ENCODE measurements around the gene AKR1B1.
"Not testable (repeated sequence)": the region's sequence is repeated elsewhere in the genome, so short reads cannot be mapped to it uniquely, and the experiment has no call there.

AKR1B1 gene

DNA sequence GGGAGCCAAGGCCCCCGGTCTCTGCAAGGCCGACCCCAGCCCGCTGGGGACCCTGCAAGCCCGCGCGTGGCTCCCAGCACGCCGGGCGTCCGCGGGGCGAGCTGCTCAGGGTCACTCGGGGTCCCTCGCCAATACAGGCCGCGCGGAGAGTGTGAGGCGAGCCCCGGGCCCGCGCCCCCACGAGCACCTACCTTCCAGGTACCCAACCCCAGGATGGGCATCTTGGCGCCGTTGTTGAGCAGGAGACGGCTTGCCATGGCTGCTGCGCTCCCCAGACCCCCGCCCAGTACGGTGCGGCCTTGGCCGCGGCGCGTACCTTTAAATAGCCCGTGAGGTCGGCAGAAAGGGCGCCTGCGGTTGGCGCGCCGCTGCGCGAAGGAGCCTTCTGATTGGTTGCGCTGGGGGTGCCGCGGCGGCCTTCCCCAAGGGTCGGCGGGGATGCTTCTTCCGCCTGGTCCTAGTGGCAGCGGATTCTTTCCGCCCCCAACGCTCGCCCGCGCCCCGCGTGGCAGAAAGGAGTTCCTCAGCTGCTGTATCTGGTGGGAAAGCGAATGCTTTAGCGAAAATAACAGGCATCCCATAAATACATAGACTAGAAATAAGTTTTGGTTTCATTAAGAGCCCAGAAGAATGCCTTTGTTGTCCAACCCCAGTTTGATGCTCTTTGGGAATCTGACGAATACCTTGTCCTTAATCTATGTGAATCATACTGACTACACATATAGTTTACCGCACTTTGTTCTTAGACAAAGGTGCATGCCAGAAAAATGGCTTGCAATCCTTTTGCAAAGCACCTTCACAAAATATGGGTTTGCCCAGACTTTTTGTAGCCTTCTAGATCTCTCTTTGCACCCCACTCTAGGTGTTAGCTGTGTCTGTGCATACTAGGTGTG is at the start of gene AKR1B1:
TSS of gene AKR1B1 (minus strand) at position 295 of the 893 bp plus-strand sequence. CDS start at position 257, 38 bp downstream.
- peak; percentile 84 for DNase-seq

DNA sequence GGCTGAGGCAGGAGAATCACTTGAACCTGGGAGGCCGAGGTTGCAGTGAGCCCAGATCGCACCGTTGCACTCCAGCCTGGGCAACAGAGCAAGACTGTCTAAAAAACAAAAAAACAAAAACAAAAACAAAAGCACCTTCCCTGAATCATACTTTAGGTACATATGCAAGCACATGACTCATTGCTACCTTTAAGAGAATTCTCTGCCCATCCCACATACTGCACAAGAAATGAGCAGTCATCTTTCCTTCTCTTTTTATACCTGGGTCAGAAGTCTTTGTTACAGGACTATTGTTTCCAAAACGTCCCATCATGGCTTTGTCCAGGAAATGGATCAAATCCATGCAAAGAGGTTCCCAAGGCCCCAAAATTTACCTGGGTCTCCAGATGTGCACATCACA is 47.0 kb upstream of the AKR1B1 start:
- DNase-seq, result no peak

DNA sequence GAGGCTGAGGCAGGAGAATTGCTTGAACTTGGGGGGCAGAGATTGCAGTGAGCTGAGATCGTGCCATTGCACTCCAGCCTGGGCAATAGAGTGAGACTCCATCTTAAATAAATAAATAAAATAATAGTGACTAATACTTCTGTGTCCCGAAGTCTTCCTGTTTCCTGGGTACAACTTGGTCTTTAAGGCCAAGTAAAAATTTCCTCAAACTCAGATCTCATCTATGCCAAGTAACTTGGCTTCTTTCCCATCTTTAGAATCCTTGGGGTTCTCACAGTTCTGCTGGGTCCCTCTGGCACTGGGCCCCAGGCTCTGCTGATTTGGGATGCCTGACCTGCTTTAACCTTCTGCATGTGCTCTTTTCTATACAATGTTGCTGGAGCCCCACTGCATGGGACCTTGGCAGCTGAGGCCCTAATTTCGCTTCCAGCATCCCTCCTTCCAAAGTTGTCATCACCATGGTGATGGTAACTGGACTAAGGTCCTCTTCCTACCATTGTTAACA is 45.8 kb upstream of the AKR1B1 start:
- no peak for DNase-seq

DNA sequence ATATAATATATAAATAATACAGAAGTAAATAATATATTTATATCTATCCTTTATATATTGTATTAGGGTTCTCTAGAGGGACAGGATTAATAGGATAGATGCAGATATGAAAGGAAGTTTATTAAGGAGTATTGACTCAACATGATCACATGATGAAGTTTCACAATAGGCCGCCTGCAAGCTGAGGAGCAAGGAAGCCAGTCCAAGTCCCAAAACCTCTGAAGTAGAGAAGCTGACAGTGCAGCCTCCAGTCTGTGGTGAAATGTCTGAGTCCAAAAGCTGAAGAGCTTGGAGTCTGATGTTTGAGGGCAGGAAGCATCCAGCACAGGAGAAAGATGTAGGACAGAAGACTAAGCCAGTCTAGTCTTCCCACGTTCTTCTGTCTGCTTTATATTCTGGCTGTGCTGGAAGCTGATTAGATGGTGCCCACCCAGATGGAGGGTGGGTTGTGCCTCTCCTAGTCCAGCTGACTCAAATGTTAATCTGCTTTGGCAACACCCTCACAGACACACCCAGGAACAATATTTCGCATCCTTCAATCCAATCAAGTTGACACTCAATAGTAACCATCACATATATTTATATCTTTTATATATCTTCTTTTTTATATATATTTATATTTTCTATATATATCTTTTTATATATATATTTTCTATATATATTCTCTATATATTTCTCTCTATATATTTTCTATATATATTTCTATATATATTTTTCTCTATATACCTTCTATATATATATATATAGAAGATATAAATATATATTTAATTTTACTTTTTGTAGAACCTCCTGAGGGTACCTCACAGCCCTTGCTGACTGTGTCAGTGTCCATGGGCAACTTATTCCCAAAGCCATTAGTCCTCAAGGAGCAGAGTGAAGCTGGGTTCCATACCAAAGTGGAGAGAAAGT is 43.8 kb upstream of the AKR1B1 start:
- DNase-seq, result no peak

DNA sequence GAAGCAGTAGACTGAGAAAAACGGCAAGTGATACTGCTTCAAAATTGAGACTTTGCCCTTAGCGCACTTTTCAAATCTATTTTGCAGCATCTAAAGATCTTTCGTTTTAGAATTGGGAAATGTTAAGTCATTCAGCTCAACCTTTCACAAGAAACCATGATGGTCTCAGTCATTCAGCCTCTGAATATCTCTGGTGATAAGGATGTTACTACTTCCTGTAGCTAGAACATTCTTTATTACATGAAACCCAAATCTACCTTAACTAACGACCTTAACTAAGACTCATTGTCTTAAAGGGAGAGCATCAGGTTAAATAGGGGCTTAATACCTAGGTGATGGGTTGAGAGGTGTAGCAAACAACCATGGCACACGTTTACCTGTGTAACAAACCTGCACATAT is 42.1 kb upstream of the AKR1B1 start:
- DNase-seq, result no peak

DNA sequence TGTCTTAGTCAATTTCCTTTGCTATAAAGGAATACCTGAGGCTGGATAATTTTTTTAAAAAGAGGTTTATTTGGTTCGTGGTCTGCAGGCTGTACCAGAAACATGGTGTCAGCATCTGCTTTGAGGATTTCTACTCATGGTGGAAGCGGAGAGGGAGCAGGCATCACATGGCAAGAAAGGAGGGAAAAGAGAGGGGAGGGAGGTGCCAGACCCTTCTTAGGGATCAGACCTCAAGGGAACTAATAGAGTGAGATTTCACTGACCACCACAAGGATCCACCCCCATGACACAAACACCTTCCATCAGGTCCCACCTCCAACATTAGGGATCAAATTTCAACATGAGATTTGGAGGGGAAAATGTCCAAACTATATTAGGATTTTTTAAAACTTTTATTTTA is 41.5 kb upstream of the AKR1B1 start:
- DNase-seq, result no peak

DNA sequence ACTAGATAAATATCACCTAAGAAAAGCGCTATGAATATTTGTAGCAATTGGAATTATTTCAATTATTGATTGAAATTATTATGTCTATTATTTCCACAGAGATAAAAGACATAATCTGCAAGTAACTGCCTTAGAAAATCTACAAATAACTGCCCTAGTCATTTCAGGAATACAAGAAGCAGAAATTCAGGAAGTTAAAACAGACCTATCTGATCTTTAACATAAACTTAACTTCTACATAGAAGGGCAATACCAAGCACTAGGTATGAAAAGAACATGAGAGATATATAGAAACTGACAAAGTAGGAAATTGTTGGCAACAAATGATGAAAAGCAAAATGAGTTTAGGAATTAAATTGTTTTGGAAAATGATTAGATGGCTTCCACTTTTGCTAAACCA is 36.6 kb upstream of the AKR1B1 start:
- DNase-seq, result no peak

DNA sequence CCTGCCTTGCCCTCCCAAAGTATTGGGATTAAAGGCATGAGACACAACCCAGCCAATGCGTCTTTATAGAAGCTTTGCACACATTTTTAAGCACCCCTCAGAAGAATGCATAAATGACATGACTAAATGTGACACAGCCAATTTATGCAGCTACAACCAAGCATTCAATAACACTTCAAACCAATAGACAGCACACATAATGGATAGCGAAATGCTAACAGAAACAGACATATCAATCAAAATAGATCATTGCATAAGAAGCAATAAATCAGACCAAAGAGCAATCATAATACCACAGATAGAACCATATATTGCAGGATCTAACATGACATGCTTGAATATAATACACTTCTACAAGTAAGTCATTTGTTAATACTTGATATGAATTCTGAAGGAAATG is 34.2 kb upstream of the AKR1B1 start:
- no peak for DNase-seq

DNA sequence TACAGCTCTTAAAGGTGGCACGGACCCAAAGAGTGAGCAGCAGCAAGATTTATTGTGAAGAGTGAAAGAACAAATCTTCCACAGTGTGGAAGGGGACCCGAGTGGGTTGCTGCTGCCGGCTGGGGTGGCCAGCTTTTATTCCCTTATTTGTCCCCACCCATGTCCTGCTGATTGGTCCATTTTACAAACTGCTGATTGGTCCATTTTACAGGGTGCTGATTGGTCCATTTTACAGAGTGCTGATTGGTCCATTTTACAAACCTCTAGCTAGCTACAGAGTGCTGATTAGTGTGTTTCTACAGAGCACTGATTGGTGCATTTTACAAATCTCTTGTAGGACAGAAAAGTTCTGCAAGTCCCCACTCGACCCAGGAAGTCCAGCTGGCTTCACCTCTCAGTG is 28.8 kb upstream of the AKR1B1 start:
- DNase-seq, result not testable (repeated sequence)

DNA sequence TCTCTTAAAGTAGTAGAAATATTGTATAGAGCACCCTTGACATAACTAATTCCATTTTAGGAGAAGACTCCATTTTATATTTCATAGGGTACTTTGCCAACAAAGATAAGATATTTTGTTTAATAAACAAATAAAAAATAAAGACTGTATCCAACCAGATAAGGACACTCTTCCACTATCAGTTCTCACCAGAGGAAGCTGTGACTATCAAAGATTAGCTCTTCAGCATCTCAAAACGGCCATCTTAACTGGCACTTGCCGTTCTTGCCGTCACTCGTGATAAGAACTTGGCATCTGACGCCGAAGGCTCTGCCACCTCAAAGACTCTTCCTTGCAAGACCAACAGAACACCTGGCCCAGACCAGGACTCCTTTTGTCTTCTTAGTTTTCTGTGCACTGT is 26.3 kb upstream of the AKR1B1 start:
- DNase-seq, result no peak

DNA sequence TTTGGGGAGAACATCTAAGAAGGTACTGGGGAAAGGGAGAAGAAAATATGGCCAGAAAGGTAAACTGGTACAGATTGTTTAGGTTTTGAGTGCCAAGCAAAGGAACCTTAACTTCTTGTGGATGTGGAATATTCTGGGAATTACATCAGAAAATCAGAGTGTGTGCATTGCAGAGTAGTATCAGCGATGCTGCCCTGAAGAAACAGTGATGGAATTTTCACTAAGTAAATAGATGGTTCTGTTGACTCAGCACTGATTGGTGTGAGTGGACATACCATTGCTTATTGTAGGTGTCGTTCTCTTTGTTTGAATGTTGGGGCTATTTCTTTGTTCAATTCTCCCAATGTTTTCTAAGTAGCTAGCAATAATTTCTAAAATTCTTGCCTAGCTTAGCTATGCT is 24.4 kb upstream of the AKR1B1 start:
- DNase-seq, result no peak

DNA sequence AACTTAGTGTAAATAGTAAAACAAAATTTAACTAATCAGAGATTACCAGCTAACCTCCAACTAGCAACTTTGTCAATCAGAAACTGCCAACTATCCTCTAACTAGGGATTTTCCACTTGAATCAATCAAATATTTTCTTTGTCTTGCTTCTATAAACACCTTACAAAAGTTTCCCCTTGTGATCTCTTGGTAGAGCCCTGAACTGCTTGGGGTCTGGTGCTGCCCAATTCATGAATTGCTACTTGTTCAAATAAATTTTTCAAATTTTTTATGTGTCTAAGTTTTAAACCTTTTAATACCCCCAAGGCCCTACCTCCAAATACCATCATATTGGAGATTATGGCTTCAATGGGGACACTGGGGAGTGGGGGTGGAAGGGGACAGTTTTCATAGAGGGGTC is 24.0 kb upstream of the AKR1B1 start:
- no peak for DNase-seq

DNA sequence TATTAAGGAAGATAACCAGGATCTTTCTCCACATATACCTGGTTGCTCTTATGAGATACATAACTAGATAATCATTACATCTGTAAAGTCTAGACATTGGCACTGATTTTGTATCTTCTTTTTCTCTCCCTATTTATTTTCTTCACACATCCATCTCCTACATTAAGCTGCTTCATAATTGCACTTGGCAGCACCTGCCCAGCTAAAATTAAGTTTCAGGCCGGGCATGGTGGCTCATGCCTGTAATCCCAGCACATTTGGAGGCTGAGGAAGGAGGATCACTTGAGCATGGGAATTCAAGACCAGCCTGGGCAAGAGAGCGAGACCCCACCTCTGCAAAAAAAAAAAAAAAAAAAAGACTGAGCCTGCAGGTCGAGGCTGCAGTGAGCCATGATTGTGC is 22.3 kb upstream of the AKR1B1 start:
- DNase-seq, result no peak

DNA sequence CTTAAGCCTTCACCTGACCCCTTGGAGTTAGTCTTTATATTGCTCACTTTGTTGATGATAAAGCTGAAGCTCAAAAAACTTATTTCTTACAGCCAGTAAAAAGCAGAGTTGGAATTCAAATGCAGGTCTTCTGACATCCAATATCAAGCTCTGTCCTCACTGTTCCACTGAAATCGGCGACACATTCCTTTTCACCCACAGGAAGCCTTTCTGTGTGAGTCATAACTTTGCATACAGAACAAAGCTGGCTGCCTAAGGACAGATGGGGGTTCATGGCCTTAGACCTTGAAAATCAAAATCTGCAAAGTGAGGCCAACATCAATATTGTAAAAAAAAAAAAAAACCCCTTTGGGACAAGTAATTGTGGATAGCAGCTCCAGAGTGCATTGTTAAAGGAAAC is 21.8 kb upstream of the AKR1B1 start:
- no peak for DNase-seq

DNA sequence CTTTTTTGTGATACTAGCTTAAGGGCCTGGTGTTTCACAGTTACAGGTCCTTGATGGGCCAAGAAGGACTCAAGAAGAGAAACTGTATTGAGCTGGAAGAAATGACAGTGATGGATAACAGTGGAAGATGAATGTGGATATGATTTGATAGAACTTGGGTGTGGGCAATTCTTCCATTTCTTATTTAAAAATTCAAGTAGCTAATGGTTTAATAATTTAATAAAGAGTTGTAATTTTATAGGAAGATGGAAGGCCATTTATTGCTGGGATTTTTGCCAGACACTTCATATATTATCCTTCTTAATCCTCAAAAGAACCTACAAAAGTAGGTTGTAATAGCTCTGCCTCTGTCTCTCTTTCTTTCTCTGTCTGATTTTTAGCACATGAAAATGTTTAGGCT is 21.3 kb upstream of the AKR1B1 start:
- DNase-seq, result no peak

DNA sequence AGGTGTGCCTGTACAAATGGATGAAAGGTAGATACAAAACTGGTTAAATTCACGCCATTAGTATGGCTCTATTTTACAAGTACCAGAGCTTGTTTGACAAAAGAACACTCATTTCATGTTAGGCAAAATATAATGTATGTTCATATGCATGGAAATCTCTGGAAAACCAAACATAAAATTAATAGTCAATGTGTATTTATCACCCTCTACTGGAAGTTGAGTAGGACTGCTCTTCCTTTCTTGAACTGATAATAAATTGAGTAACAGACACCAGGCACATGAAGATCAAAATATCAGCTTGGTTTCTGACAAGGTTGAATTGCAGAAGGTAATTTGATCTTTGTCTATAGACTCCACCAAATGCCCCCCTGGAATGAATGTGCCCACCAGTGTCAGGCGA is 19.8 kb upstream of the AKR1B1 start:
- DNase-seq, result no peak

DNA sequence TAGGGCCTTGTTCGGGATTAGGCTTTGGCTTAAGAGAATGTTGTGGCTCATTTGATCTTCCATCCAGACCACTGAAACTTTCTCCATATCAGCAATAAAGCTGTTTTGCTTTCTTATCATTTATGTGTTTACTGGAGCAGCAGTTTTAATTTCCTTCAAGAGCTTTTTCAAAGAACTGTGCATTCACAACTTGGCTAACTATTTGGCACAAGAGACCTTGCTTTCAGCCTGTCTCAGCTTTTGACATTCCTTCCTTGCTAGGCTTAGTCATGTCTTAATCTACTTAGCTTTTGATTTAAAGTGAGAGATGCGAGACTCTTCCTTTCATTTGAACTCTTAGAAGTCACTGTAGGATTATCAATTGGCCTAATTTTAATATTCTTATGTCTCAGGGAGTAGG is 19.1 kb upstream of the AKR1B1 start:
- no peak for DNase-seq

DNA sequence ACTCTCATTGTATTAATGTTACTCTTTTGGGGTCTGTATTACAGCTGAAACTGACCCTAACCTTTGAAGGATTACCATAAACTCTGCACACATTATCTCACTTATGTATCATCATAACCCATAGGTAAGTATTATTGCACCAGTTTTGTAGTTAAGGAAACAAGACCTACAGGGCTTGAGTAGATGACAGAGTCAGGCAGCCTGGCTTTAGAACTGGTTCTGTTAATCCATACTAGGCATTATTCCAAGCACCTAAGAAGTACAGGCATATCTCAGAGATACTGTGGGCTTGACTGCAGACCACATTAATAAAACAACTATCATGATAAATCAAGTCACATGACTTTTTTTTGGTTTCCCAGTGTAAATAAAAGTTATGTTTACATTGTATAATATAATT is 17.1 kb upstream of the AKR1B1 start:
- DNase-seq, result no peak

DNA sequence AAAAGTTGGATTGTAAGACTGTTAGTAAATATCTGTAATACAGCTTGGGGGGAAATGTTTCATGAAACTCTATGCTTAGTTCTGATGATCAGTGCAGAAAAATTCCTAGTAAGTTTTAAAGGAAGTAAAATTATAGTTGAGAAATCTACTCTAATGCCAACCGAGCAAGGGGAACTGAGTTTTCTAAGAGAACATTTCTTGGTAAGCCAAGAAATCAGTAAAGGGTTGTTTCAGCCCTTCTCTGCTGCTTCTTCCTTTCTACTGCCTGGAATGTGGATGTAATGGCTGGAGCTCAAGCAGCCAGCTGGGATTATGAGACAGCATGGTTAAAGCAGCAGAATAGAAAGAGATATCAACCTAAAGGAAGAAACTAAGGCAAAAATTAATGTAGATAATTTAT is 15.9 kb upstream of the AKR1B1 start:
- DNase-seq, result no peak

DNA sequence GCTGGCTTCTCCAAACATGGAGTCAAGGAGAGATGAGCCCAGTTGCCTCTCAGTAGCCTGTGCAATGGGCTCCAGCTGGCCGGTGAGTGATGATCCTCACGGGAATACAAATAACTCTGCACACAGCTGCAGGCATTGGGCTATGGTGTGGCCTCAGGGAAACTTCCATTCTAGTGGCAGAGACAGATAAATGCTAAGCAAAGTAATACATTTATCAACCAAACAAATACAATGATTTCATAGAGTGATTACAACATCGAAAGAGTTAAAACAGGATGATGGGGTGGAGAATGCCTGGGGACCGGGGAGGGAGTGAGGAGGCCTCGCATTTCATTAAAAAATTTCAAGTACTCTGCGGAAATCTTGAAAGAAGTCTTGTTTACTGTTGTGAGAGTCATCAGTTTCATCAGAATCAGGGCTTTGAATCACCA is 15.0 kb upstream of the AKR1B1 start:
- DNase-seq, result no peak

DNA sequence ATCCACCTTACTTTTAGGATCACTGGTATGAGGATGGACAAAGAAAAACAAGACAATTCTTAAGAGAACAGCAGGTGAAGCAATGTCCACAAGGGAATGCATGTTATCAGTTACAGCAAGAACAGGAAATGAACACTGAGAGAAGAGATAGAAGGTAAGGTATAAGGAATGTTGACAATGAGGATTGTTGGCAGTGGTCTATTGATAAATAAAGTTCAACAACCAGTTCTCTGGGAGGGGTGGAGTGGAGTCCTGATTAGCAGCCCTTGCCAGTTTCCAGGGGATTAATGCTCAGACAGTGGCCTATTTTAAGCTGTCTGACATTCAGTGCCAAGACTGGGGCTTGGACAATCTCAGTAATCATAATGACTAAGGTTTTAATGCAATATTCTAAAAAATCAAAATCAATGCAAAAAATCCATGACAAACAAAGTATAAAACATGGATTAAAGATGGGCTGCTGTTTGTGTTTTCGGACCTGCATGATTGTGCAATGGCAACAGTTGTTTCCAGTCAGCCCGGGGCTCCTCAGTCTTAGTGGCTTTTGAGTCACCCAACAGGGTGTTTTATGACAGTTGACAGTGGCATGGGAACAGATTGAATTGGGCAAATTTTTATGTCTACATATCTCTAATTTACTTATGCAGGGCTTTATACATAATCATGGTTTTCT is 13.8 kb upstream of the AKR1B1 start:
- no peak for DNase-seq

DNA sequence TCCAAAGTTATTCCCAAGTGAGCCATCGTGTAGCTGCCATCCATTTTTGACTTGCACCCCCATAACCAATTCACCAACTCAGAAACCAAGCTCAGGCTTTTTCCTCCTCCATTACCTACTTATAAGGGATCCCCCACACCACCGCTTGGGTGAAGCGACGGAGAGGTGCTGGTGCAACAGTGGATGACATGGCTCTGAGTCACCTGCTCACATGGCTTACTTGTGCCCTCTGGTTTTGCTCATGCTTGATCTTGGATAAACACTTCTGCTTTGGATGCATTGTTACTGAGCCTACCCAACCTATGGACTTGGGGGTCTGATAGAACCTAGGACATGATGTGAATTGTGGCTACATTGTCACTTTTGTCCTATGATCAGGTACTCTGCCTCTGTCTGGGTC is 12.0 kb upstream of the AKR1B1 start:
- DNase-seq, result no peak

DNA sequence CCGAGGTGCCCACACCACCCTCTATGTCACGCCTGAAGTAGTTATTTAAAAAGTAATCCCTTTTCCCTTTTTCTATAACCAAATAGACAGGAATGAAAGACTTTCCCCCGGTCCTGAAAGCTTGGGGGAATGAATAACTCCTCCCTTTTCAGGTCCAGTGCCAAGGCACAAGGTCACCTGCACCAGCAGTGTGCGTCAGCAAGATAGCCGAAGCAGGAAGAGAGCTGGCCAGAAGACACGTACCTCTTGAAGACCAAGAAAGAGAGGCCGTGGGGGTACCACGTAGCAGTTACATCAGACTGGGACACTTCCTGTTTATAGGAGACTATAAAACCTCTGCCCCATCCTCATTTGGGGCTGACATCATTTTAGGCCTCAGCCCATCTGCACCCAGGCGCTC is 10.7 kb upstream of the AKR1B1 start:
- no peak for DNase-seq
